H9 (cell line): ENCODE data around the gene BTD. TPM values are rescaled to one million over a fixed set of nuclear protein-coding genes. Genes with fewer than 3 reads are reported as not detected.

Experiments used
- DNase-seq: peaks from one replicate; pipeline ENCODE4 v3.0.0-alpha.2; 2017
- H2AFZ ChIP-seq: one replicate; pipeline ENCODE4 v1.6.1; 2013; ENCODE audit warnings: mild to moderate bottlenecking, low read length, control low read depth, moderate library complexity
- H2AK5ac ChIP-seq: 2 replicates; pipeline ENCODE4 v1.6.1; 2013; ENCODE audit warnings: low read length, control low read depth, mixed read lengths; ENCODE audit not compliant: insufficient read length
- H2BK120ac ChIP-seq: one replicate; pipeline ENCODE4 v1.6.1; 2013; ENCODE audit warnings: low read depth, mild to moderate bottlenecking, low read length, control low read depth, inconsistent platforms; ENCODE audit not compliant: poor library complexity, severe bottlenecking
- H2BK12ac ChIP-seq: 2 replicates; pipeline ENCODE4 v1.6.1; 2013; ENCODE audit warnings: low read length, control low read depth, mixed read lengths, low read depth; ENCODE audit not compliant: insufficient read length
- H2BK15ac ChIP-seq: 2 replicates; pipeline ENCODE4 v1.6.1; 2013; ENCODE audit warnings: low read depth, low read length, control low read depth
- H2BK20ac ChIP-seq: one replicate; pipeline ENCODE4 v1.6.1; 2013; ENCODE audit warnings: low read depth, mild to moderate bottlenecking, low read length, control low read depth, inconsistent platforms; ENCODE audit not compliant: poor library complexity, severe bottlenecking
- H2BK5ac ChIP-seq: 2 replicates; pipeline ENCODE4 v1.6.1; 2013; ENCODE audit warnings: low read length, control low read depth, mixed read lengths; ENCODE audit not compliant: insufficient read length
- H3K14ac ChIP-seq: 2 replicates; pipeline ENCODE4 v1.6.1; 2013; ENCODE audit warnings: low read length, control low read depth; ENCODE audit not compliant: insufficient read depth
- H3K18ac ChIP-seq: 2 replicates; pipeline ENCODE4 v1.6.1; 2013; ENCODE audit warnings: low read depth, mild to moderate bottlenecking, mixed read lengths, low read length, control low read depth; ENCODE audit not compliant: insufficient read length
- H3K23ac ChIP-seq: 2 replicates; pipeline ENCODE4 v1.6.1; 2013; ENCODE audit warnings: low read length, control low read depth, mixed read lengths, low read depth; ENCODE audit not compliant: insufficient read length
- H3K23me2 ChIP-seq: 2 replicates; pipeline ENCODE4 v1.6.1; 2013; ENCODE audit warnings: low read depth, mild to moderate bottlenecking, mixed read lengths, low read length, control low read depth; ENCODE audit not compliant: insufficient read length, poor library complexity, severe bottlenecking
- H3K27ac ChIP-seq: 2 replicates; pipeline ENCODE4 v1.5.1; 2013; ENCODE audit warnings: low read length, control low read depth, mixed read lengths, low read depth; ENCODE audit not compliant: insufficient read length
- H3K27me3 ChIP-seq: 2 replicates; pipeline ENCODE4 v1.6.1; 2013; ENCODE audit warnings: low read length, control low read depth, inconsistent platforms; ENCODE audit not compliant: insufficient read depth
- H3K4ac ChIP-seq: 2 replicates; pipeline ENCODE4 v1.6.1; 2013; ENCODE audit warnings: low read depth, mild to moderate bottlenecking, control low read depth, inconsistent platforms, low read length, moderate library complexity
- H3K4me1 ChIP-seq: 2 replicates; pipeline ENCODE4 v1.6.1; 2013; ENCODE audit warnings: low read length, control low read depth, inconsistent platforms; ENCODE audit not compliant: insufficient read depth
- H3K4me2 ChIP-seq: 2 replicates; pipeline ENCODE4 v1.6.1; 2013; ENCODE audit warnings: low read length, control low read depth, mixed read lengths; ENCODE audit not compliant: insufficient read length, insufficient read depth
- H3K56ac ChIP-seq: 2 replicates; pipeline ENCODE4 v1.6.1; 2013; ENCODE audit warnings: low read depth, mild to moderate bottlenecking, mixed read lengths, low read length, control low read depth; ENCODE audit not compliant: insufficient read length
- H3K79me1 ChIP-seq: 2 replicates; pipeline ENCODE4 v1.6.1; 2013; ENCODE audit warnings: low read depth, mild to moderate bottlenecking, moderate library complexity, low read length, control low read depth, inconsistent platforms; ENCODE audit not compliant: insufficient read depth, poor library complexity, severe bottlenecking
- H3K79me2 ChIP-seq: 2 replicates; pipeline ENCODE4 v1.6.1; 2013; ENCODE audit warnings: low read length, control low read depth, inconsistent platforms; ENCODE audit not compliant: insufficient read depth
- H3K9ac ChIP-seq: 2 replicates; pipeline ENCODE4 v1.6.1; 2013; ENCODE audit warnings: low read length, control low read depth, mixed read lengths; ENCODE audit not compliant: insufficient read length; ENCODE audit errors: extremely low read depth
- H3K9me3 ChIP-seq: one replicate; pipeline ENCODE4 v1.6.1; 2013; ENCODE audit warnings: low read depth, low read length, inconsistent platforms; ENCODE audit not compliant: control insufficient read depth
- H3T11ph ChIP-seq: one replicate; pipeline ENCODE4 v1.6.1; 2013; ENCODE audit warnings: mild to moderate bottlenecking, low read length, control low read depth, inconsistent platforms
- H4K20me1 ChIP-seq: one replicate; pipeline ENCODE4 v1.6.1; 2013; ENCODE audit not compliant: control insufficient read depth, insufficient read length, insufficient read depth
- H4K5ac ChIP-seq: 2 replicates; pipeline ENCODE4 v1.6.1; 2013; ENCODE audit warnings: low read depth, mild to moderate bottlenecking, mixed read lengths, low read length, control low read depth; ENCODE audit not compliant: insufficient read length
- H4K8ac ChIP-seq: replicated peaks from 2 replicates; pipeline ENCODE4 v1.6.1; 2013; ENCODE audit warnings: low read length, control low read depth, mixed read lengths, low read depth; ENCODE audit not compliant: insufficient read length
- H4K91ac ChIP-seq: 2 replicates; pipeline ENCODE4 v1.6.1; 2013; ENCODE audit warnings: low read depth, mild to moderate bottlenecking, moderate library complexity, mixed read lengths, low read length, control low read depth; ENCODE audit not compliant: insufficient read length
- H3K27ac Mint-ChIP-seq, 3 experiments: 2 replicates in 2 of 3; 3 replicates in 1 of 3; pipeline ENCODE4 v1.8.0; 2020 to 2021; ENCODE audit warnings: mixed read lengths in 3 of 3, mild to moderate bottlenecking in 1 of 3, moderate library complexity in 1 of 3
- H3K27me3 Mint-ChIP-seq: 2 replicates; pipeline ENCODE4 v1.8.0; 2021; ENCODE audit warnings: low read depth, mild to moderate bottlenecking, moderate library complexity, mixed read lengths
- H3K36me3 Mint-ChIP-seq, 3 experiments: 2 replicates in 2 of 3; 3 replicates in 1 of 3; pipeline ENCODE4 v1.8.0; 2020 to 2021; ENCODE audit warnings: low read depth in 3 of 3, mixed read lengths in 3 of 3; ENCODE audit not compliant: insufficient read depth in 1 of 3
- H3K4me1 Mint-ChIP-seq, 2 experiments: 2 replicates each; pipeline ENCODE4 v1.8.0; 2020; ENCODE audit warnings: mixed read lengths in 2 of 2
- H3K4me3 Mint-ChIP-seq, 2 experiments: 2 replicates in 1 of 2; 3 replicates in 1 of 2; pipeline ENCODE4 v1.8.0; 2020 to 2021; ENCODE audit warnings: mild to moderate bottlenecking in 2 of 2, mixed read lengths in 2 of 2, moderate library complexity in 1 of 2
- H3K9me3 Mint-ChIP-seq, 2 experiments: 2 replicates in 1 of 2; 3 replicates in 1 of 2; pipeline ENCODE4 v1.8.0; 2020; ENCODE audit warnings: mild to moderate bottlenecking in 2 of 2, mixed read lengths in 2 of 2, moderate library complexity in 1 of 2
- WGBS: extraction: QIAGEN DNeasy Blood & Tissue Kit; methylation state at CpG from one replicate; pipeline ENCODE4 v1.1.7; 2013; ENCODE audit warnings: missing lambda C conversion rate, low lambda C conversion rate, mixed read lengths; ENCODE audit not compliant: insufficient read length; ENCODE audit errors: extremely low coverage; 5-methylcytosine and 5-hydroxymethylcytosine counted together
- total RNA-seq: library from RNA; stranded (reverse); gene quantifications from 2 replicates; pipeline ENCODE4 v1.2.1, GENCODE V29; 2021
- TF ChIP-seq, protein P1 (sequence below): fragments of 200-600 bp; sonication (generic); conservative IDR thresholded peaks from 3 replicates; pipeline ENCODE4 v1.8.0; 2021; ENCODE audit warnings: antibody characterized with exemption, mild to moderate bottlenecking

BTD gene
- total RNA-seq, 1 experiment from 2014 or later = 21.5 TPM

GRCh38 chr3:15647611-15648167 lies 46.1 kb downstream of the BTD start:
- Mint-ChIP-seq H3K9me3 (no peaks in the 10 kb centered on the region; a peak in 1 of 5 replicates), H3K4me1 (peaks cover 14 to 22% of the 10 kb centered on the region in 2 experiments), H3K27me3 (no peaks in the 10 kb centered on the region), H3K27ac (no peak overlapping the region), H3K4me3 (no peak overlapping the region), H3K36me3 (peaks cover 6 to 31% (median 29%) of the 10 kb centered on the region in 3 experiments; a peak in 6 of 7 replicates)
- Histone ChIP-seq H3T11ph (no peak overlapping the region), H3K79me1 (no peaks in the 10 kb centered on the region), H2BK20ac (no peak overlapping the region), H3K23me2 (no peaks in the 10 kb centered on the region), H4K5ac (no peak overlapping the region), H2BK120ac (no peak overlapping the region), H3K27me3 (no peaks in the 10 kb centered on the region), H4K8ac (no peak overlapping the region), H3K56ac (no peak overlapping the region), H3K9me3 (no peaks in the 10 kb centered on the region), H3K79me2 (no peaks in the 10 kb centered on the region), H3K18ac (no peak overlapping the region), H3K9ac (no peak overlapping the region), H3K4ac (no peak overlapping the region), H3K4me1 (peaks cover 5% of the 10 kb centered on the region; the same call in 1 of the 2 replicates), H4K20me1 (no peaks in the 10 kb centered on the region), H2BK5ac (no peak overlapping the region), H2AK5ac (no peak overlapping the region), H3K27ac (no peak overlapping the region), H3K14ac (no peak overlapping the region), H2BK15ac (no peak overlapping the region), H3K23ac (no peak overlapping the region), H3K4me2 (no peak overlapping the region), H4K91ac (no peak overlapping the region), H2BK12ac (no peak overlapping the region), H2AFZ (no peak overlapping the region)
- TF ChIP-seq, protein P1, sequence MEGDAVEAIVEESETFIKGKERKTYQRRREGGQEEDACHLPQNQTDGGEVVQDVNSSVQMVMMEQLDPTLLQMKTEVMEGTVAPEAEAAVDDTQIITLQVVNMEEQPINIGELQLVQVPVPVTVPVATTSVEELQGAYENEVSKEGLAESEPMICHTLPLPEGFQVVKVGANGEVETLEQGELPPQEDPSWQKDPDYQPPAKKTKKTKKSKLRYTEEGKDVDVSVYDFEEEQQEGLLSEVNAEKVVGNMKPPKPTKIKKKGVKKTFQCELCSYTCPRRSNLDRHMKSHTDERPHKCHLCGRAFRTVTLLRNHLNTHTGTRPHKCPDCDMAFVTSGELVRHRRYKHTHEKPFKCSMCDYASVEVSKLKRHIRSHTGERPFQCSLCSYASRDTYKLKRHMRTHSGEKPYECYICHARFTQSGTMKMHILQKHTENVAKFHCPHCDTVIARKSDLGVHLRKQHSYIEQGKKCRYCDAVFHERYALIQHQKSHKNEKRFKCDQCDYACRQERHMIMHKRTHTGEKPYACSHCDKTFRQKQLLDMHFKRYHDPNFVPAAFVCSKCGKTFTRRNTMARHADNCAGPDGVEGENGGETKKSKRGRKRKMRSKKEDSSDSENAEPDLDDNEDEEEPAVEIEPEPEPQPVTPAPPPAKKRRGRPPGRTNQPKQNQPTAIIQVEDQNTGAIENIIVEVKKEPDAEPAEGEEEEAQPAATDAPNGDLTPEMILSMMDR = no peak
- DNase-seq = no peak
- no CpG with 5 or more reads among the region's 4 CpGs for WGBS
